DND-41 (cell line): Measurements from ENCODE around the gene ZBTB8OS.

ENCODE experiments used
- ATAC-seq: fragments of 200-7000 bp; cut with Tn5 transposase; 3 replicates; pipeline ENCODE4 v1.9.1; 2021; ENCODE audit warnings: low read depth; ENCODE audit not compliant: insufficient read depth
- DNase-seq: peaks from one replicate; pipeline ENCODE4 v3.0.0-alpha.2; 2020
- H2AFZ ChIP-seq: 2 replicates; pipeline ENCODE4 v1.6.0; 2012; ENCODE audit warnings: low read depth, low read length
- H3K27ac ChIP-seq: 2 replicates; pipeline ENCODE4 v1.5.1; 2012; ENCODE audit warnings: low read length, inconsistent platforms
- H3K27me3 ChIP-seq: fragments of 200-600 bp; sonication (generic); 2 replicates; pipeline ENCODE4 v1.6.0; 2012; ENCODE audit warnings: low read length, mild to moderate bottlenecking, inconsistent platforms; ENCODE audit not compliant: insufficient read depth, poor library complexity
- H3K36me3 ChIP-seq: 2 replicates; pipeline ENCODE4 v1.5.1; 2012; ENCODE audit warnings: low read length, inconsistent platforms; ENCODE audit not compliant: insufficient read depth
- H3K4me1 ChIP-seq: 2 replicates; pipeline ENCODE4 v1.5.1; 2012; ENCODE audit warnings: mild to moderate bottlenecking, low read length; ENCODE audit not compliant: insufficient read depth
- H3K4me2 ChIP-seq: 2 replicates; pipeline ENCODE4 v1.6.0; 2012; ENCODE audit warnings: mild to moderate bottlenecking, moderate library complexity, low read length, inconsistent platforms; ENCODE audit not compliant: insufficient read depth
- H3K4me3 ChIP-seq, 2 experiments: fragments of 200-600 bp in 1 of 2; shearing (Covaris generic) in 1 of 2; 2 replicates each; pipeline ENCODE4 v1.5.1; 2012 to 2016; ENCODE audit warnings: inconsistent platforms in 2 of 2, low read length in 2 of 2, mild to moderate bottlenecking in 2 of 2, low read depth in 1 of 2, moderate library complexity in 1 of 2
- H3K79me2 ChIP-seq: 2 replicates; pipeline ENCODE4 v1.6.0; 2012; ENCODE audit warnings: low read length, inconsistent platforms; ENCODE audit not compliant: insufficient read depth
- H3K9ac ChIP-seq: 2 replicates; pipeline ENCODE4 v1.6.0; 2012; ENCODE audit warnings: low read depth, mild to moderate bottlenecking, inconsistent platforms, low read length, moderate library complexity
- H3K9me3 ChIP-seq: 2 replicates; pipeline ENCODE4 v1.5.1; 2012; ENCODE audit warnings: low read length, moderate library complexity, mild to moderate bottlenecking, inconsistent platforms; ENCODE audit not compliant: insufficient read depth, severe bottlenecking
- H4K20me1 ChIP-seq: 2 replicates; pipeline ENCODE4 v1.6.0; 2012; ENCODE audit warnings: low read length; ENCODE audit not compliant: insufficient read depth
- EZH2 ChIP-seq: IDR thresholded peaks from 3 replicates; pipeline ENCODE4 v1.6.1; 2012; ENCODE audit warnings: borderline replicate concordance, low read depth, mild to moderate bottlenecking, moderate library complexity, low read length, inconsistent platforms; ENCODE audit not compliant: severe bottlenecking
- TF ChIP-seq, protein P1 (sequence below): IDR thresholded peaks from 2 replicates; pipeline ENCODE4 v1.5.1; 2012; ENCODE audit warnings: borderline replicate concordance, low read length, moderate library complexity, mild to moderate bottlenecking; ENCODE audit not compliant: poor library complexity, severe bottlenecking; ENCODE audit errors: extremely low read depth

Gene ZBTB8OS

DNA sequence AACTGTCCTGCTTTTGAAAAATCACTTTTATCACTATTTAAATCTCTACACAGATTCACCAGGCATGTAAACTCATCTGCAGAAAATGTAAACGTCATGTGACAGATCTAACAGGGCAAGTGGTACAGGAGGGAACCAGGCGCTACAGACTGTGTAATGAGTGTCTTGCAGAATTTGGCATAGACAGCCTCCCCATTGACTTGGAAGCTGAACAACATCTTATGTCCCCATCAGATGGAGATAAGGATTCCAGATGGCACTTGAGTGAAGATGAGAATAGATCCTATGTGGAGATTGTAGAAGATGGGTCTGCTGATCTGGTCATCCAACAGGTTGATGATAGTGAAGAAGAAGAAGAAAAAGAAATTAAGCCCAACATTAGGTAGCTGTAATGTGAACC lies 50.3 kb downstream of the ZBTB8OS start:
- no peak overlapping the region for H3K27ac ChIP-seq
- no peak overlapping the region for H3K9ac ChIP-seq
- DNase-seq: no peak
- H3K79me2 ChIP-seq: no peaks in the 10 kb centered on the region
- no peak overlapping the region for H3K4me2 ChIP-seq
- no peak overlapping the region for H3K4me3 ChIP-seq
- no peaks in the 10 kb centered on the region for H3K36me3 ChIP-seq
- H2AFZ ChIP-seq: no peak overlapping the region
- TF ChIP-seq, protein P1, sequence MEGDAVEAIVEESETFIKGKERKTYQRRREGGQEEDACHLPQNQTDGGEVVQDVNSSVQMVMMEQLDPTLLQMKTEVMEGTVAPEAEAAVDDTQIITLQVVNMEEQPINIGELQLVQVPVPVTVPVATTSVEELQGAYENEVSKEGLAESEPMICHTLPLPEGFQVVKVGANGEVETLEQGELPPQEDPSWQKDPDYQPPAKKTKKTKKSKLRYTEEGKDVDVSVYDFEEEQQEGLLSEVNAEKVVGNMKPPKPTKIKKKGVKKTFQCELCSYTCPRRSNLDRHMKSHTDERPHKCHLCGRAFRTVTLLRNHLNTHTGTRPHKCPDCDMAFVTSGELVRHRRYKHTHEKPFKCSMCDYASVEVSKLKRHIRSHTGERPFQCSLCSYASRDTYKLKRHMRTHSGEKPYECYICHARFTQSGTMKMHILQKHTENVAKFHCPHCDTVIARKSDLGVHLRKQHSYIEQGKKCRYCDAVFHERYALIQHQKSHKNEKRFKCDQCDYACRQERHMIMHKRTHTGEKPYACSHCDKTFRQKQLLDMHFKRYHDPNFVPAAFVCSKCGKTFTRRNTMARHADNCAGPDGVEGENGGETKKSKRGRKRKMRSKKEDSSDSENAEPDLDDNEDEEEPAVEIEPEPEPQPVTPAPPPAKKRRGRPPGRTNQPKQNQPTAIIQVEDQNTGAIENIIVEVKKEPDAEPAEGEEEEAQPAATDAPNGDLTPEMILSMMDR: no peak
- TF ChIP-seq EZH2: no peak
- no peaks in the 10 kb centered on the region for H4K20me1 ChIP-seq
- no peaks in the 10 kb centered on the region for H3K27me3 ChIP-seq
- no peaks in the 10 kb centered on the region for H3K9me3 ChIP-seq
- no peak for ATAC-seq
- no peaks in the 10 kb centered on the region for H3K4me1 ChIP-seq

DNA sequence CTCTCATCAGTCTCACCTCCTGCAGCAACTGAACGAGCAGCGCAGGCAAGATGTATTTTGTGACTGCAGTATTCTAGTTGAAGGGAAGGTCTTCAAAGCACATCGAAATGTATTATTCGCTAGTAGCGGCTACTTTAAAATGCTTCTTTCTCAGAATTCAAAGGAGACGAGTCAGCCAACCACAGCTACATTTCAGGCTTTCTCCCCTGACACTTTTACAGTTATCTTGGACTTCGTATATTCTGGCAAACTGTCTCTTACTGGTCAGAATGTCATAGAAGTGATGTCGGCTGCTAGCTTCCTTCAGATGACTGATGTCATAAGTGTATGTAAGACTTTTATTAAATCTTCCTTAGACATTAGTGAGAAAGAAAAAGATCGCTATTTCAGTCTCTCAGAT lies 57.4 kb downstream of the ZBTB8OS start:
- Histone ChIP-seq H3K4me1 (no peaks in the 10 kb centered on the region), H3K9ac (no peak overlapping the region), H3K27me3 (no peaks in the 10 kb centered on the region), H3K27ac (no peak overlapping the region), H4K20me1 (no peaks in the 10 kb centered on the region), H2AFZ (no peak overlapping the region), H3K9me3 (no peaks in the 10 kb centered on the region), H3K4me3 (no peak overlapping the region), H3K4me2 (no peak overlapping the region), H3K36me3 (peaks cover 5% of the 10 kb centered on the region; the same call in 1 of the 2 replicates), H3K79me2 (no peaks in the 10 kb centered on the region)
- DNase-seq (no peak), ATAC-seq (no peak)
- TF ChIP-seq, protein P1: no peak
- TF ChIP-seq EZH2: no peak

DNA sequence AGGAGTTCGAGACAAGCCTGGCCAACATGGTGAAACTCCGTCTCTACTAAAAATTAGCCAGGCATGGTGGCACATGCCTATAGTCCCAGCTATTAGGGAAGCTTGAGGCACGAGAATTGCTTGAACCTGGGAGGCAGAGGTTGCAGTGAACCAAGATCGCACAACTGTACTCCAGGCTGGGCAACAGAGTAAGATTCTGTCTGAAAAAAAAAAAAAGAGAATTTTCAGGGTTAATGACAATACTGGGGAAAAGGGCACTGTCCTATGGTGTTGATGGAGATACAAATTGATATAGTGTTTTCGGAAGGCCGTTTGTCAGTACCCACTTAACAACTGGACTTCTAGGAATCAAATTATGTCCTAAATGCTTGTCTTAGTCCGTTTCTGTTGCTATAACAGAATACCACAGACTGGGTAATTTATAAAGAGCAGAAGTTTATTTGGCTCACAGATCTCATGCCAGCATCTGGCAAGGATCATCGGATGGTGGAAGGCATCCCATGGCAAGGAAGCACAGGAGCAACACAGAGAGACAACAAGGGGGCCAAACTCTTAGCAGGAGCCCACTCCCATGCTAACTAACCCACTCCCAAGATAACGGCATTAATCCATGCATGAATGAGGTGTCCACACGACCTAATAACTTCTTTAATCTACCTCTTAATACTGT lies 69.9 kb downstream of the ZBTB8OS start:
- Histone ChIP-seq H3K4me1 (no peaks in the 10 kb centered on the region), H3K79me2 (no peaks in the 10 kb centered on the region), H3K4me2 (no peak overlapping the region), H3K4me3 (no peak overlapping the region), H3K36me3 (no peaks in the 10 kb centered on the region), H3K9ac (no peak overlapping the region), H4K20me1 (no peaks in the 10 kb centered on the region), H3K27me3 (no peaks in the 10 kb centered on the region), H3K9me3 (no peaks in the 10 kb centered on the region), H3K27ac (no peak overlapping the region), H2AFZ (no peak overlapping the region)
- DNase-seq (no peak), ATAC-seq (no peak)
- no peak for TF ChIP-seq EZH2
- TF ChIP-seq, protein P1: no peak
